Glutamatergic neuron (in vitro differentiated cells): ENCODE measurements around the gene UBAP2L. TPM values are rescaled to one million over a fixed set of nuclear protein-coding genes. Genes with fewer than 3 reads are reported as not detected.
"Not testable (repeated sequence)": the region's sequence is repeated elsewhere in the genome, so short reads cannot be mapped to it uniquely, and the experiment has no call there.

Source experiments
- DNase-seq: peaks from one replicate; pipeline ENCODE4 v3.0.0; 2022
- H3K27ac Mint-ChIP-seq: one replicate; pipeline ENCODE4 v1.8.0; 2020; ENCODE audit warnings: mild to moderate bottlenecking, mixed read lengths, inconsistent platforms; ENCODE audit not compliant: unreplicated experiment
- H3K27me3 Mint-ChIP-seq: one replicate; pipeline ENCODE4 v1.8.0; 2020; ENCODE audit warnings: mild to moderate bottlenecking, moderate library complexity, mixed read lengths, inconsistent platforms; ENCODE audit not compliant: unreplicated experiment
- H3K36me3 Mint-ChIP-seq: one replicate; pipeline ENCODE4 v1.8.0; 2020; ENCODE audit warnings: mild to moderate bottlenecking, mixed read lengths, inconsistent platforms; ENCODE audit not compliant: unreplicated experiment
- H3K4me1 Mint-ChIP-seq: one replicate; pipeline ENCODE4 v1.8.0; 2020; ENCODE audit warnings: mild to moderate bottlenecking, low read depth, mixed read lengths, inconsistent platforms; ENCODE audit not compliant: unreplicated experiment
- H3K4me3 Mint-ChIP-seq: one replicate; pipeline ENCODE4 v1.8.0; 2020; ENCODE audit warnings: mild to moderate bottlenecking, mixed read lengths, inconsistent platforms; ENCODE audit not compliant: unreplicated experiment
- H3K9me3 Mint-ChIP-seq: one replicate; pipeline ENCODE4 v1.8.0; 2020; ENCODE audit warnings: mild to moderate bottlenecking, moderate library complexity, mixed read lengths, inconsistent platforms; ENCODE audit not compliant: unreplicated experiment
- microRNA-seq: library from miRNA; unstranded; fragments of <30 nt; microRNA quantifications from one replicate; pipeline ENCODE4, GENCODE V29; 2020; ENCODE audit not compliant: unreplicated experiment
- total RNA-seq: library from RNA; stranded (reverse); fragmentation: NEBNext Ultra II Directional; extraction: Animal tissue kit (Norgen Biotek cat#: 25700); gene quantifications from one replicate; pipeline ENCODE4 v1.2.1, GENCODE V29; 2021; ENCODE audit not compliant: unreplicated experiment
- TF ChIP-seq, protein P1 (sequence below): fragments of 200-600 bp; sonication (generic); IDR thresholded peaks from one replicate; pipeline ENCODE4 v1.5.0; 2021; ENCODE audit not compliant: partially characterized antibody, unreplicated experiment

UBAP2L gene
- total RNA-seq, 1 donor from 2014 or later = 259 TPM

DNA sequence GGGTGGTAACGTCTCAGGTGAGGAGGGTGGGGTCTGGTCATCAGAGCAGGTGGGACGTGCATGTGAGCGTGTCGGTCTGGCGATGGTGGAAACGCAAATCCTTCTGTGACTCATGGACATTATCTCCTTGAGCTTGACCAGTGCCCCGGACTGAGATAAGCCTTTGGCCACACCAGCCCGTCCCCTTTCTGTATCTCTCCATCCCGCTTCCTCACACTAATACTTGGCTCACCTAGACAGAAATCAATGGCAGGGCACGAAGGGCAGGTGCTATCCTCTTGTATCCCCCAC is 92.3 kb downstream of the UBAP2L start:
- peaks cover 3% of the 10 kb centered on the region for H3K9me3 Mint-ChIP-seq
- no peak for DNase-seq
- TF ChIP-seq, protein P1, sequence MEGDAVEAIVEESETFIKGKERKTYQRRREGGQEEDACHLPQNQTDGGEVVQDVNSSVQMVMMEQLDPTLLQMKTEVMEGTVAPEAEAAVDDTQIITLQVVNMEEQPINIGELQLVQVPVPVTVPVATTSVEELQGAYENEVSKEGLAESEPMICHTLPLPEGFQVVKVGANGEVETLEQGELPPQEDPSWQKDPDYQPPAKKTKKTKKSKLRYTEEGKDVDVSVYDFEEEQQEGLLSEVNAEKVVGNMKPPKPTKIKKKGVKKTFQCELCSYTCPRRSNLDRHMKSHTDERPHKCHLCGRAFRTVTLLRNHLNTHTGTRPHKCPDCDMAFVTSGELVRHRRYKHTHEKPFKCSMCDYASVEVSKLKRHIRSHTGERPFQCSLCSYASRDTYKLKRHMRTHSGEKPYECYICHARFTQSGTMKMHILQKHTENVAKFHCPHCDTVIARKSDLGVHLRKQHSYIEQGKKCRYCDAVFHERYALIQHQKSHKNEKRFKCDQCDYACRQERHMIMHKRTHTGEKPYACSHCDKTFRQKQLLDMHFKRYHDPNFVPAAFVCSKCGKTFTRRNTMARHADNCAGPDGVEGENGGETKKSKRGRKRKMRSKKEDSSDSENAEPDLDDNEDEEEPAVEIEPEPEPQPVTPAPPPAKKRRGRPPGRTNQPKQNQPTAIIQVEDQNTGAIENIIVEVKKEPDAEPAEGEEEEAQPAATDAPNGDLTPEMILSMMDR = no peak
- H3K27me3 Mint-ChIP-seq = peaks cover 10% of the 10 kb centered on the region
- H3K36me3 Mint-ChIP-seq = peaks cover 10% of the 10 kb centered on the region
- no peak overlapping the region for H3K27ac Mint-ChIP-seq
- no peak overlapping the region for H3K4me3 Mint-ChIP-seq
- no peaks in the 10 kb centered on the region for H3K4me1 Mint-ChIP-seq

DNA sequence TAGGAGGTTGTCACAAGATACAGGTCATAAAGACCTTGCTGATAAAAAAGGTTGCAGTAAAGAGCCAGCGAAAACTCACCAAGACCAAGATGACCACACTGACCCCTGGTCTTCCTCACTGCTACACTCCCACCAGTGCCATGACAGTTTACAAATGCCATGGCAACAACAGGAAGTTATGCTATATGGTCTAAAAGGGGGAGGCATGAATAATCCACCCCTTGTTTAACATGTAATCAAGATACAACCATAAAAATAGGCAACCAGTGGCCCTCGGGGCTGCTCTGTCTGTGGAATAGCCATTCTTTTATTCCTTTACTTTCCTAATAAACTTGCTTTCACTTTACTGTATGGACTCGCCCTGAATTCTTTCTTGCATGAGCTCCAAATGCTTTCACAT is 93.5 kb downstream of the UBAP2L start:
- DNase-seq, H3K27ac Mint-ChIP-seq, H3K4me3 Mint-ChIP-seq, H3K4me1 Mint-ChIP-seq, H3K9me3 Mint-ChIP-seq, H3K36me3 Mint-ChIP-seq: not testable (repeated sequence)
- peaks cover 12% of the 10 kb centered on the region for H3K27me3 Mint-ChIP-seq

DNA sequence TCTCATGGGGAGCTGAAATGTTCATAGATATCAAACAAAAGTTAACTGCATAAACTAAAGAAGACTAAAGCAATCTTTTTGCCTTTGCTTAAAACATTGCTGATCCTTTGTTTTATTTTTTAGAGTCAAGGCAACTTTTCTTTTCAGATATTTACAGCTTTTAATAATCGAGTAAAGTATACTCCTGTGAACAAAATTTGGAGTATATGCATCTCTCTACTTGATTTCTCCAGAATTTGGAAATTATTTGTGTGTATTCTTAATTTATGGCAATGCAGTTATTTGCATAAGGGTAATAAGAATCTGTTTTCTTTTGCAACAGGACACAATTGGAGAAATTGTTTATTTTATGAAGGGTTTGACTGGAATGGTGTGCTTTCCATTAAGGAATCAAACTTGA is 95.9 kb downstream of the UBAP2L start:
- DNase-seq = no peak
- Mint-ChIP-seq H3K4me1 (no peaks in the 10 kb centered on the region), H3K9me3 (peaks cover 5% of the 10 kb centered on the region), H3K36me3 (peaks cover 6% of the 10 kb centered on the region), H3K27ac (no peak overlapping the region), H3K27me3 (peaks cover 14% of the 10 kb centered on the region), H3K4me3 (no peak overlapping the region)
- TF ChIP-seq, protein P1 = no peak

DNA sequence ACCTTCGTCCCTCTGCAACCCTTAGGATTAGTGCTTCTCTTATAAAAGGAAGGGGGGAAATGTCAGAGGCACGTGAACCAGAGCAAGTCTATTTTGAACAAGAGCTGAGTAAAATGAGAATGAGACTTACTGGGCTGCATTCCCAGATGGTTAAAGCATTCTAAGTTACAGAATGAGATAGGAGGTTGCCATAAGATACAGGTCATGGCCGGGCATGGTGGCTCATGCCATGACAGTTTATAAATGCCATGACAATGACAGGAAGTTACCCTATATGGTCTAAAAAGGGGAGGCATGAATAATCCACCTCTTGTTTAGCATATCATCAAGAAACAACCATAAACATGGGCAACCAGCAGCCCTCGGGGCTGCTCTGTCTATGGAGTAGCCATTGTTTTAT is 97.6 kb downstream of the UBAP2L start:
- TF ChIP-seq, protein P1 = no peak
- peaks cover 10% of the 10 kb centered on the region for H3K27me3 Mint-ChIP-seq
- DNase-seq = no peak
- no peak overlapping the region for H3K4me3 Mint-ChIP-seq
- H3K9me3 Mint-ChIP-seq = peaks cover 4% of the 10 kb centered on the region
- H3K36me3 Mint-ChIP-seq = peaks cover 6% of the 10 kb centered on the region
- no peak overlapping the region for H3K27ac Mint-ChIP-seq
- H3K4me1 Mint-ChIP-seq = no peaks in the 10 kb centered on the region

Small RNA genes within 50 kb of the gene (microRNA-seq; reads per million reads assigned to microRNA genes)
- gene MIR190B = 14.5 reads per million, percentile 54 among the genes with 10 or more reads in this experiment

Other genes with a start within 250 kb of the UBAP2L start
- 48.6 TPM for gene JTB, start 243.3 kb upstream of the UBAP2L start, total RNA-seq
- gene RAB13, start 234.6 kb upstream of the UBAP2L start, total RNA-seq = 29.9 TPM
- gene RPS27, start 230.2 kb upstream of the UBAP2L start, total RNA-seq = 881 TPM
- gene NUP210L, start 65.9 kb upstream of the UBAP2L start, total RNA-seq = 0.10 TPM
- gene TPM3, start 28.9 kb upstream of the UBAP2L start, total RNA-seq = 392 TPM
- not detected for gene CFAP141, start 14.6 kb upstream of the UBAP2L start, total RNA-seq
- 79.1 TPM for gene HAX1, start 51.7 kb downstream of the UBAP2L start, total RNA-seq
- not detected for gene AQP10, start 100.1 kb downstream of the UBAP2L start, total RNA-seq
- 68.7 TPM for gene ATP8B2, start 104.6 kb downstream of the UBAP2L start, total RNA-seq
- gene IL6R, start 184.4 kb downstream of the UBAP2L start, total RNA-seq = 1.6 TPM